H9 (cell line): ENCODE data around the gene VPREB1. TPM values are rescaled to one million over a fixed set of nuclear protein-coding genes. Genes with fewer than 3 reads are reported as not detected.

Experiments used
- DNase-seq: peaks from one replicate; pipeline ENCODE4 v3.0.0-alpha.2; 2017
- H2AFZ ChIP-seq: one replicate; pipeline ENCODE4 v1.6.1; 2013; ENCODE audit warnings: mild to moderate bottlenecking, low read length, control low read depth, moderate library complexity
- H2AK5ac ChIP-seq: 2 replicates; pipeline ENCODE4 v1.6.1; 2013; ENCODE audit warnings: low read length, control low read depth, mixed read lengths; ENCODE audit not compliant: insufficient read length
- H2BK120ac ChIP-seq: one replicate; pipeline ENCODE4 v1.6.1; 2013; ENCODE audit warnings: low read depth, mild to moderate bottlenecking, low read length, control low read depth, inconsistent platforms; ENCODE audit not compliant: poor library complexity, severe bottlenecking
- H2BK12ac ChIP-seq: 2 replicates; pipeline ENCODE4 v1.6.1; 2013; ENCODE audit warnings: low read length, control low read depth, mixed read lengths, low read depth; ENCODE audit not compliant: insufficient read length
- H2BK15ac ChIP-seq: 2 replicates; pipeline ENCODE4 v1.6.1; 2013; ENCODE audit warnings: low read depth, low read length, control low read depth
- H2BK20ac ChIP-seq: one replicate; pipeline ENCODE4 v1.6.1; 2013; ENCODE audit warnings: low read depth, mild to moderate bottlenecking, low read length, control low read depth, inconsistent platforms; ENCODE audit not compliant: poor library complexity, severe bottlenecking
- H2BK5ac ChIP-seq: 2 replicates; pipeline ENCODE4 v1.6.1; 2013; ENCODE audit warnings: low read length, control low read depth, mixed read lengths; ENCODE audit not compliant: insufficient read length
- H3K14ac ChIP-seq: 2 replicates; pipeline ENCODE4 v1.6.1; 2013; ENCODE audit warnings: low read length, control low read depth; ENCODE audit not compliant: insufficient read depth
- H3K18ac ChIP-seq: 2 replicates; pipeline ENCODE4 v1.6.1; 2013; ENCODE audit warnings: low read depth, mild to moderate bottlenecking, mixed read lengths, low read length, control low read depth; ENCODE audit not compliant: insufficient read length
- H3K23ac ChIP-seq: 2 replicates; pipeline ENCODE4 v1.6.1; 2013; ENCODE audit warnings: low read length, control low read depth, mixed read lengths, low read depth; ENCODE audit not compliant: insufficient read length
- H3K23me2 ChIP-seq: 2 replicates; pipeline ENCODE4 v1.6.1; 2013; ENCODE audit warnings: low read depth, mild to moderate bottlenecking, mixed read lengths, low read length, control low read depth; ENCODE audit not compliant: insufficient read length, poor library complexity, severe bottlenecking
- H3K27ac ChIP-seq: 2 replicates; pipeline ENCODE4 v1.5.1; 2013; ENCODE audit warnings: low read length, control low read depth, mixed read lengths, low read depth; ENCODE audit not compliant: insufficient read length
- H3K27me3 ChIP-seq: 2 replicates; pipeline ENCODE4 v1.6.1; 2013; ENCODE audit warnings: low read length, control low read depth, inconsistent platforms; ENCODE audit not compliant: insufficient read depth
- H3K4ac ChIP-seq: 2 replicates; pipeline ENCODE4 v1.6.1; 2013; ENCODE audit warnings: low read depth, mild to moderate bottlenecking, control low read depth, inconsistent platforms, low read length, moderate library complexity
- H3K4me1 ChIP-seq: 2 replicates; pipeline ENCODE4 v1.6.1; 2013; ENCODE audit warnings: low read length, control low read depth, inconsistent platforms; ENCODE audit not compliant: insufficient read depth
- H3K4me2 ChIP-seq: 2 replicates; pipeline ENCODE4 v1.6.1; 2013; ENCODE audit warnings: low read length, control low read depth, mixed read lengths; ENCODE audit not compliant: insufficient read length, insufficient read depth
- H3K56ac ChIP-seq: 2 replicates; pipeline ENCODE4 v1.6.1; 2013; ENCODE audit warnings: low read depth, mild to moderate bottlenecking, mixed read lengths, low read length, control low read depth; ENCODE audit not compliant: insufficient read length
- H3K79me1 ChIP-seq: 2 replicates; pipeline ENCODE4 v1.6.1; 2013; ENCODE audit warnings: low read depth, mild to moderate bottlenecking, moderate library complexity, low read length, control low read depth, inconsistent platforms; ENCODE audit not compliant: insufficient read depth, poor library complexity, severe bottlenecking
- H3K79me2 ChIP-seq: 2 replicates; pipeline ENCODE4 v1.6.1; 2013; ENCODE audit warnings: low read length, control low read depth, inconsistent platforms; ENCODE audit not compliant: insufficient read depth
- H3K9ac ChIP-seq: 2 replicates; pipeline ENCODE4 v1.6.1; 2013; ENCODE audit warnings: low read length, control low read depth, mixed read lengths; ENCODE audit not compliant: insufficient read length; ENCODE audit errors: extremely low read depth
- H3K9me3 ChIP-seq: one replicate; pipeline ENCODE4 v1.6.1; 2013; ENCODE audit warnings: low read depth, low read length, inconsistent platforms; ENCODE audit not compliant: control insufficient read depth
- H3T11ph ChIP-seq: one replicate; pipeline ENCODE4 v1.6.1; 2013; ENCODE audit warnings: mild to moderate bottlenecking, low read length, control low read depth, inconsistent platforms
- H4K20me1 ChIP-seq: one replicate; pipeline ENCODE4 v1.6.1; 2013; ENCODE audit not compliant: control insufficient read depth, insufficient read length, insufficient read depth
- H4K5ac ChIP-seq: 2 replicates; pipeline ENCODE4 v1.6.1; 2013; ENCODE audit warnings: low read depth, mild to moderate bottlenecking, mixed read lengths, low read length, control low read depth; ENCODE audit not compliant: insufficient read length
- H4K8ac ChIP-seq: replicated peaks from 2 replicates; pipeline ENCODE4 v1.6.1; 2013; ENCODE audit warnings: low read length, control low read depth, mixed read lengths, low read depth; ENCODE audit not compliant: insufficient read length
- H4K91ac ChIP-seq: 2 replicates; pipeline ENCODE4 v1.6.1; 2013; ENCODE audit warnings: low read depth, mild to moderate bottlenecking, moderate library complexity, mixed read lengths, low read length, control low read depth; ENCODE audit not compliant: insufficient read length
- H3K27ac Mint-ChIP-seq, 3 experiments: 2 replicates in 2 of 3; 3 replicates in 1 of 3; pipeline ENCODE4 v1.8.0; 2020 to 2021; ENCODE audit warnings: mixed read lengths in 3 of 3, mild to moderate bottlenecking in 1 of 3, moderate library complexity in 1 of 3
- H3K27me3 Mint-ChIP-seq: 2 replicates; pipeline ENCODE4 v1.8.0; 2021; ENCODE audit warnings: low read depth, mild to moderate bottlenecking, moderate library complexity, mixed read lengths
- H3K36me3 Mint-ChIP-seq, 3 experiments: 2 replicates in 2 of 3; 3 replicates in 1 of 3; pipeline ENCODE4 v1.8.0; 2020 to 2021; ENCODE audit warnings: low read depth in 3 of 3, mixed read lengths in 3 of 3; ENCODE audit not compliant: insufficient read depth in 1 of 3
- H3K4me1 Mint-ChIP-seq, 2 experiments: 2 replicates each; pipeline ENCODE4 v1.8.0; 2020; ENCODE audit warnings: mixed read lengths in 2 of 2
- H3K4me3 Mint-ChIP-seq, 2 experiments: 2 replicates in 1 of 2; 3 replicates in 1 of 2; pipeline ENCODE4 v1.8.0; 2020 to 2021; ENCODE audit warnings: mild to moderate bottlenecking in 2 of 2, mixed read lengths in 2 of 2, moderate library complexity in 1 of 2
- H3K9me3 Mint-ChIP-seq, 2 experiments: 2 replicates in 1 of 2; 3 replicates in 1 of 2; pipeline ENCODE4 v1.8.0; 2020; ENCODE audit warnings: mild to moderate bottlenecking in 2 of 2, mixed read lengths in 2 of 2, moderate library complexity in 1 of 2
- CTCF ChIP-seq: fragments of 200-600 bp; sonication (generic); conservative IDR thresholded peaks from 3 replicates; pipeline ENCODE4 v1.8.0; 2021; ENCODE audit warnings: antibody characterized with exemption, mild to moderate bottlenecking
- WGBS: extraction: QIAGEN DNeasy Blood & Tissue Kit; methylation state at CpG from one replicate; pipeline ENCODE4 v1.1.7; 2013; ENCODE audit warnings: missing lambda C conversion rate, low lambda C conversion rate, mixed read lengths; ENCODE audit not compliant: insufficient read length; ENCODE audit errors: extremely low coverage; 5-methylcytosine and 5-hydroxymethylcytosine counted together
- total RNA-seq: library from RNA; stranded (reverse); gene quantifications from 2 replicates; pipeline ENCODE4 v1.2.1, GENCODE V29; 2021

VPREB1 gene
- total RNA-seq, 1 experiment from 2014 or later = not detected

- peaks cover 3% of the 10 kb centered on the region in 2 experiments; a peak in 3 of 4 replicates for H3K4me1 Mint-ChIP-seq
- no CpG with 5 or more reads among the region's 4 CpGs for WGBS
- Histone ChIP-seq H2BK15ac (no peak overlapping the region), H3K9ac (no peak overlapping the region), H3T11ph (no peak overlapping the region), H3K79me2 (no peaks in the 10 kb centered on the region), H3K27me3 (peaks cover 82% of the 10 kb centered on the region), H4K91ac (no peak overlapping the region), H2AFZ (no peak overlapping the region), H3K4me2 (no peak overlapping the region), H3K23me2 (no peaks in the 10 kb centered on the region), H4K20me1 (no peaks in the 10 kb centered on the region), H3K27ac (no peak overlapping the region), H3K9me3 (no peaks in the 10 kb centered on the region), H3K56ac (no peak overlapping the region), H4K8ac (no peak overlapping the region), H2BK120ac (no peak overlapping the region), H3K79me1 (no peaks in the 10 kb centered on the region), H2BK20ac (no peak overlapping the region), H3K4ac (no peak overlapping the region), H3K14ac (no peak overlapping the region; the same call in 1 of the 2 replicates), H3K18ac (no peak overlapping the region), H2BK12ac (no peak overlapping the region), H2BK5ac (no peak overlapping the region), H2AK5ac (no peak overlapping the region), H3K4me1 (no peaks in the 10 kb centered on the region), H3K23ac (no peak overlapping the region), H4K5ac (no peak overlapping the region)
- no peak for TF ChIP-seq CTCF
- no peaks in the 10 kb centered on the region for H3K36me3 Mint-ChIP-seq
- no peak for DNase-seq
- H3K4me3 Mint-ChIP-seq = no peak overlapping the region
- peaks cover 99% of the 10 kb centered on the region for H3K27me3 Mint-ChIP-seq
- no peaks in the 10 kb centered on the region; a peak in 1 of 5 replicates for H3K9me3 Mint-ChIP-seq
- H3K27ac Mint-ChIP-seq = no peak overlapping the region
These were observed 43.9 kb upstream of the VPREB1 start for GRCh38 chr22:22200569-22201184.
